HG03460 (cell line): Measurements from ENCODE around the gene COQ10B.
"Not testable (repeated sequence)": the region's sequence is repeated elsewhere in the genome, so short reads cannot be mapped to it uniquely, and the experiment has no call there.

ENCODE experiments used
- ATAC-seq: cut with Tn5 transposase; IDR thresholded peaks from one replicate; pipeline ENCODE4 v1.9.1; 2021; ENCODE audit not compliant: unreplicated experiment

The COQ10B gene

DNA sequence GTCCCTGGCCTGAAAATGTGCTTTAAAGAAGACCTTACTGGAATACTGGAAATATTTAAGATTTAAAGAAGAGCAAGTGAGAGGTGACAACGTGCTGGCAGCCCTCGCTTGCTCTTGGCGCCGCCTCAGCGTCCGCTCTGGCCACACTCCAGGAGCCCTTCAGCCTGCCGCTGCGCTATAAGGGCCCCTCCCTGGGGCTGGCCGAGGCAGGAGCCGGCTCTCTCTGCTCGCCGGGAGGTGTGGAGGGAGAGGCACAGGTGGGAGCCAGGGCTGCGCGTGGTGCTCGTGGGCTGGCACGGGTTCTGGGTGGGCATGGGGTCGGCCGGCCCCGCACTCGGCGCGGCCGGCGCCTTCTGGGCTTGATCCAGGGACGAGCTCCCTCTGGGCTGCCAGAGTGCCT is 2.9 kb upstream of the COQ10B start:
- no peak for ATAC-seq

DNA sequence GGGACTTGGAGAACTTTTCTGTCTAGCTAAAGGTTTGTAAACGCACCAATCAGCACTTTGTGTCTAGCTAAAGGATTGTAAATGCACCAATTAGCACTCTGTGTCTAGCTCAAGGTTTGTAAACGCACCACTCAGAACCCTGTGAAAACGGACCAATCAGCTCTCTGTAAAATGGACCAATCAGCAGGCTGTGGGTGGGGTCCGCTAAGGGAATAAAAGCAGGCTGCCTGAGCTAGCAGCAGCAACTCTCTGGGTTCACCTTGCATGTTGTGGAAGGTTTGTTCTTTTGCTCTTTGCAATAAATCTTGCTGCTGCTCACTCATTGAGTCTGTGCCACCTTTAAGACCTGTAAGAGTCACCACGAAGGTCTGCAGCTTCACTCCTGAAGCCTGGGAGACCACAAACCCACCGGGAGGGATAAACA is 2.4 kb upstream of the COQ10B start:
- not testable (repeated sequence) for ATAC-seq

DNA sequence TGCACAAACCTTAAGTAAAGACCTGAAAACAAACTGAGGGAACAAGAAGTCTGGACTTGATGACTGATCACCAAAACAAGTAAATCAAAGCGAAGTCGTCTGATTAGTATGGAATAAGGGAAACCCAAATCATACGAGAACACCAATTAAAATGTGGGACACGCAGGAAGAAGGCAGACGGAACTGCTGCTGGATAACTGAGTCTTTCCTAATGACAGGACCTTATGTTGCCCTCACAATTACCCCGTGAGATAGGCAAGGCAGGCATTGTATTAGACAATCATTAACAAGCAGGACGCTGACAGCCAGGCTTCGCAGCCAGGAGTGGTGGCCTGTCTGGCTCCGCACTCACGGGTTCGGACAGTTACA is 614 bp upstream of the COQ10B start:
- no peak for ATAC-seq

DNA sequence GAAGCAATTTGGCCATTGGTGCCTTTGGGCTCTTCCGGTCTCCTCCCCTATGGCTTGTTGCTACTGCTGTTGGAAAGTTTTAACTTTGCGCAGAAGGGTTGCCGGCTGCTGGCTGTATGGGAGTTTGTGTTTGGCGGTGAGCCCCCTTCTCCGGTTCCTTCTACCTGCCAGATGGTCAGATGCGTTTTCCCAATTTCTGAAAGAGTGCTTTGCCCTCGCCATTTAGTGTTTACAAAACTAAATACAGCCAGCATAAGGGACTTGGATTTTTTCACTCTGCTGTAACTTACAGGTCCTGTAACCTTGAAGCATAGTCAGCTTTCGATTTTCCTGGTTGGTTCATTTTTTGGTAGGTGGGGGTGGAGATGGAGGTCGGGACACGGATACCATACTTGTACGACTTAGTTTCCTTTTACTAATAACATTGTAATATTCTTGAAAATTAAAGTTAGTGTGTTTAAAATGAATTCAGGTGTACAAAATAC is 604 bp downstream of the COQ10B start:
- peak; percentile 31 for ATAC-seq

DNA sequence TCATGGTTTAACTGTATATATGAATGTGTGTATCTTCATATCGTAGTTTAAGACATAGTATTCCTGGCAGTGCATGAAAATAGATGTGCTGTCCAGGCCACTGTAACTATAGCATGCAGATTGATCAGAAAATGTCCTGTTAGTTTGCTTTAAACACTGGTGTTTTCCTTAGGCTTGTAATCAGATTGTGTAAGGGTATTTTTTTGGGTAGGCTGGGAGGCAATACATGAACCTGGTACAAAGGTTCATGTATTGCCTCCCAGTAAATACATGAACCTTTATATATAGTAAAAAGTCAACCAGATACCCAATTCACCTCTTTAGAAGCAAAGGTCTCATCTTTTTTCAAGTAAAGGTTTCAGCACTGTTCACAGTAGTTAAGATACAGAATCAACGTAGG is 1.6 kb downstream of the COQ10B start:
- ATAC-seq: no peak

- no peak for ATAC-seq
Observed at GRCh38 chr2:197455428-197455827, 2.1 kb downstream of the COQ10B start.

DNA sequence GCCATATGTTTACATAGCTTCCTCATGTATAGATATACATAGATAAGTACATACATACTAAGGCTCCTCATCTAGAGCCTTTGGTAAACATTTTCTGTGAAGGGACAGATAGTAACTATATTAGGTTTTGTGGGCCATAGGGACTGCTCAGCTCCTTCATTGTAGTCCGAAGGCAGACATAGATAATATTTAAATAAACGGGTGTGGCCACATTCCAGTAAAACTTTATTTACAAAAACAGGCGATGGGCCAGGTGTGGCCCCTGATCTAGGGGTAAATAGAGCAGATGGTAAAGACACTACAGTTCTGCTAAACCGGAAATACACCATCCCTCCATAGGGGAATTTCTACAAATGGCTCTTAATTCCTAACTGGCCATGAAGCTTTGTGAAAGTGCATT is 7.3 kb downstream of the COQ10B start:
- ATAC-seq: no peak

- no peak for ATAC-seq
Observed at GRCh38 chr2:197461057-197461456, 7.7 kb downstream of the COQ10B start.

DNA sequence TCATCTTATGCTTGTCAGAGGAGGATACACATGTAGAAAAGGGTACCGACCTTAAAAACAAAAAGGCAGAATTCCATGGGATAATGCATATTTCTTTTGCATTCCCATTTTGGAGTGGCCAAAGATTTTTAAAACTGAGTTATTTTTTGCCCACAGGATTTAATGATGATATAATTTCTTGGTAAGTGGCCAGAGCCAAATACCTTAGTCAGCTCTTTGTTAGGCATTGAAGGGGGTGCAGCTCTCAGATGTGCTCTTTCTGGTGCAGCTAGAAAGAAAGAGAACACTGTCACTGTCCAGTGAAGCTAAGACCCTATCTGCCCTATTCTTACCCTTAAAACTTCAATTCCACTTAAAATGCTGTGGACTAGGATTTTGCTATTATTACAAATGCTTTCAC is 10.8 kb downstream of the COQ10B start:
- no peak for ATAC-seq

DNA sequence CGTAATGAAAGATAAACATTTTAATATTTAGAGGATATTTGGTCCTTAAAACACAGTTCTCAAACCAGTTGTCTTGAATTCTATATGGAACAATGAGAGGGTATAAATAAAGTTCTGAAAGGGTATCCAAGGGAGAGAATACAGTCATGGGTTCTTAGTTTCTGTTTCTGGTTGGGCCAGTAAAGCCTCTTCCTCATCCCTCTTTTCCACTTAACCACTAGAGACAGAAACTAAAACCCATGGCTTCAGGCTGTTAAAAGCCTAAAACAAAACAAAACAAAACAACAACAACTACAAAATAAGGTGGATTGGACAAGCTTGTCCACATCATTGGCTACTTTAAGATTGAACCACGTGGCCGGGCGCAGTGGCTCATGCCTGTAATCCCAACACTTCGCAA is 18.8 kb downstream of the COQ10B start:
- no peak for ATAC-seq

- no peak for ATAC-seq
Observed at GRCh38 chr2:197477797-197478196, 24.4 kb downstream of the COQ10B start.

- ATAC-seq: no peak
Observed at GRCh38 chr2:197480165-197481036, 27.0 kb downstream of the COQ10B start.

DNA sequence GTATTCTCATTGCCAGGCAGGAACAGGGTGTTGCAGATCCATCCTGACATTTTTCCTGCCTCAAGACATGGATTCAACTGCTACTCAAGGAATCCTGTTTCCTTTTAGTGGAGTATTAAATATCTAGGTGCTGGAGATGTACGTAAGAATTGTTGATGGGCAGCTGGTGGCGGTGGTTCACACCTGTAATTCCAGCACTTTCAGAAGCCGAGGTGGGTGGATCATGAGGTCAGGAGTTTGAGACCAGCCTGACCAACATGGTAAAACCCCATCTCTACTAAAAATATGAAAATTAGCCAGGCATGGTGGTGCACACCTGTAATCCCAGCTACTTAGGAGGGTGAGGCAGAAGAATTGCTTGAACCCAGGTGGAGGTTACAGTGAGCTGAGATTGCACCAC is 30.9 kb downstream of the COQ10B start:
- ATAC-seq: not testable (repeated sequence)

- ATAC-seq: no peak
Observed at GRCh38 chr2:197486175-197486574, 32.8 kb downstream of the COQ10B start.

GRCh38 chr2:197487385-197487784 is 34.0 kb downstream of the COQ10B start:
- ATAC-seq: no peak

- ATAC-seq: no peak
Observed at GRCh38 chr2:197495433-197496134, 42.2 kb downstream of the COQ10B start.

DNA sequence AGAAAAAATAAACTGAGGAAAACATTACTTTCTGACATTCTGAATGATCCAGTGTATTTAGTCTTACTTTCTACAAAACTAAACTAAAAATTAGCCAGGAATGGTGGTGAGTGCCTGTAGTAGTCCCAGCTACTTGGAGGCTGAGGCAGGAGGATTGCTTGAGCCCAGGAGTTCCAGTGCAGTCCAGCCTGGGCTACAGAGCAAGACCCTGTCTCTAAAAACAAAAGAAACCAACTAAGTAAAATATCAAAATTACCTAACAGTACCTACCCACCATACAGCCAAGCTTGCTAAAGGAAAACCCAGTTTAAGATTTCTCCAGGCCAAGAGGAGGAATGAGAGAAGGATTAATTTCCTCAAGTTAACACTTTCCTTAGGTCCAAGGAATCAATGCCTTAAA is 43.3 kb downstream of the COQ10B start:
- ATAC-seq: no peak

GRCh38 chr2:197497326-197497725 is 44.0 kb downstream of the COQ10B start:
- no peak for ATAC-seq

DNA sequence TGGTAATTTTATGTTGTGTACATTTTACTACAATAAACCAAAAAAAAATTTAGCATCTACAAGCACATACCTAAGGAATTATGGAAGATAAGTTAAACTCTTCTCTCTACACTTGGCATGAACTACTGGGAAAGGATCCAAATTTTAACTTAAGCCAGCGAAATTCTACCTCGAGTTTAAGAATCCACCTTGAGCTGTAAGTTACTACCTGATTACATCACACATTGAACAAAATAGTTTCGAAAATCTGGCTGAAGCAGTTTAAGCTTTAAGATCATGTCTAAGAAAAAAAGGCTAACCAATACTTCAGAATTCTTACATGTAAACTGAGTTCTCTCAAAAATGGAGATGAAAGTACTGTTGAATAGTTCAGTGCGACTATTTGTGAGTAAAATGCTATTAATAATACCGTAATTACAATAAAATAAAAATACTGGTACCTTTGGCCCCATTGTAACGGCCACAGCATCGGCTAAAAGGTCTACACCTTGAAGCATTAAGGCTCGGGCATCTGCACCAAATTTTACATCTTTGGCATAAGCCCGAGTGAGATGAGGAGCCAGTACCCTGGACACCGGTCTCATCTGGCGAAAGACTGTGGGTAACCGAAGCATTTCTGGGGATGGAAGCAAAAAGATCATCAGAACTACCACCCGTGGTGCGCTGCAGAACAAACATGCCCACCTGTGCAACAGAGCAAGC is 45.0 kb downstream of the COQ10B start:
- no peak for ATAC-seq

DNA sequence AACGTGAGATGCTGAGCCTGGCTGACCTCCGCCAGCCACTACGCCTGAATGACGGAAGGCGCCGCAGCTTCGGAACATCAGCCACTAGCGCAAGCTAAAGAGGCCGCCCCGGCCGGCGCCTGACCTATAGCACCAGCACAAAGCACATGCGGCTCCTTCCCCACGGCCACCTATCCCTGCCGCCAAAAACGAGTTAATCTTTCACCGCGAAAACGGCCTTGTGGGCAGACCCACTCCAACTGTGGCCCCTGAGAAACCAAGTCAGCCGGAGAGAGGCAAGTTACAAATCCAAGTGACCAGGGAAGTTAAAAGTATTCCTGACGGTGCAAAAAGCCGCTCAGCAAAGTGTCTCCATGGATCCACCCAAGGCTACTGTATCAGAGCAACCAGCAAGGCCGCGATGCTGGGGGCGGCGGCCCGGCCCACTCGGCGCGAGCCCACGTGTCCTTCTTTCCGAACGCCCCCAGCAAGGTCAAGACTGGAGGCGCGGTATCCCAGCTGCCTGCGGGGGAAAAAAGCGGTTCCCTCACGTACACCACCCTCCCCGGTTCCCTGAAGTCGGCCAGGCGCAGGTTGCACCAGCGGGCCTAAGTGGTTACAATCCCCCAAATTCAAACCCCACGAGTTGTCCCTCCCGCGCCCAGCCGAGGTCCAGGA is 45.7 kb downstream of the COQ10B start:
- peak; percentile 29 for ATAC-seq
